ENCODE data around the gene ITPRID1. TPM values are rescaled to one million over a fixed set of nuclear protein-coding genes. Genes with fewer than 3 reads are reported as not detected.

Gene ITPRID1
- total and polyA plus RNA-seq, 2 of the 8 experiments (the other 6 are each of a cell fraction or from before 2014, with no cell fraction given), result 0.09 to 0.47 TPM

GRCh38 chr7:31550432-31550831 lies 36.5 kb downstream of the ITPRID1 start:
- no peak overlapping the region for H3K9ac ChIP-seq (replicated peaks in 1 of 4; ENCODE audit: extremely low read depth in 1 of 4, low read depth in 3 of 4, low read length in 3 of 4)
- ChIA-PET CTCF (ENCODE audit: partially characterized antibody) (interaction anchor here (1.7 to 2.9 kb wide), 2 partner anchors 9 to 177 kb away, joined by 4 to 8 read pairs; no protein-coding TSS in a partner anchor), POLR2A (ENCODE audit: partially characterized antibody) (no interaction called here)
- no peak overlapping the region for H3K4ac ChIP-seq (replicated peaks; ENCODE audit: insufficient read length, low read depth, low read length)
- H3K4me3 ChIP-seq (ENCODE audit: extremely low read depth in 1 of 4, insufficient read depth in 2 of 4, low read depth in 3 of 4, low read length in 4 of 4), result no peak overlapping the region
- no peaks in the 10 kb centered on the region for H3K79me1 ChIP-seq (ENCODE audit: low read depth, low read length)
- H4K5ac ChIP-seq (ENCODE audit: insufficient read length, low read depth, low read length), result no peak overlapping the region
- H4K20me1 ChIP-seq (replicated peaks in 1 of 2; ENCODE audit: control insufficient read depth in 1 of 2, insufficient read depth in 2 of 2, low read length in 2 of 2), result no peaks in the 10 kb centered on the region
- H2BK120ac ChIP-seq (replicated peaks; ENCODE audit: low read depth, low read length), result no peak overlapping the region
- no peak overlapping the region for H3K14ac ChIP-seq (ENCODE audit: insufficient read length)
- H2BK12ac ChIP-seq (ENCODE audit: low read depth, low read length), result no peak overlapping the region
- no peak overlapping the region for H3K23ac ChIP-seq (ENCODE audit: insufficient read length)
- no peaks in the 10 kb centered on the region for H3K27me3 ChIP-seq (replicated peaks in 1 of 4; ENCODE audit: control insufficient read depth in 3 of 4, extremely low read depth in 1 of 4, insufficient read depth in 3 of 4, low read length in 3 of 4)
- H4K8ac ChIP-seq (ENCODE audit: extremely low read depth, insufficient read depth, low read length), result no peak overlapping the region
- H2BK15ac ChIP-seq (ENCODE audit: low read length), result no peak overlapping the region
- no peaks in the 10 kb centered on the region for H3K23me2 ChIP-seq (ENCODE audit: low read depth, low read length)
- no peak for DNase-seq (ENCODE audit: low read depth in 1 of 2, low spot score in 2 of 2)
- no peaks in the 10 kb centered on the region for H3K36me3 ChIP-seq (ENCODE audit: control insufficient read depth in 2 of 4, insufficient read depth in 4 of 4, low read length in 3 of 4)
- no peak overlapping the region for H2BK5ac ChIP-seq (ENCODE audit: low read depth, low read length)
- H2BK20ac ChIP-seq (ENCODE audit: low read length), result no peak overlapping the region
- FAIRE-seq, result no peak
- no peak overlapping the region for H3K56ac ChIP-seq (replicated peaks; ENCODE audit: insufficient read length, low read depth, low read length)
- H3K4me2 ChIP-seq (ENCODE audit: insufficient read depth in 1 of 2, low read depth in 2 of 2, low read length in 2 of 2), result no peak overlapping the region
- H2AK5ac ChIP-seq (ENCODE audit: low read depth, low read length), result no peak overlapping the region
- H3K27ac ChIP-seq (ENCODE audit: low read depth, low read length), result no peak overlapping the region
- no peak overlapping the region for H4K91ac ChIP-seq (replicated peaks; ENCODE audit: insufficient read length, low read length)
- H3K9me3 ChIP-seq (ENCODE audit: insufficient read depth in 2 of 2, low read depth in 1 of 2, low read length in 1 of 2), result no peaks in the 10 kb centered on the region
- peaks cover 0 to 2% (median 0%) of the 10 kb centered on the region in 4 experiments; a peak in 2 of 7 replicates for H3K4me1 ChIP-seq (replicated peaks in 1 of 4; ENCODE audit: control insufficient read depth in 3 of 4, insufficient read depth in 4 of 4, low read length in 3 of 4)
- no peak overlapping the region for H3K18ac ChIP-seq (ENCODE audit: extremely low read depth, low read length)
- H2AFZ ChIP-seq (ENCODE audit: low read length), result peak overlapping the region; percentile 43; the same call in 1 of the 2 replicates
- H3K79me2 ChIP-seq (ENCODE audit: control insufficient read depth in 1 of 2, insufficient read depth in 2 of 2, low read length in 2 of 2), result no peaks in the 10 kb centered on the region
- WGBS, 2 experiments (ENCODE audit: extremely low coverage in 1 of 2, insufficient coverage in 1 of 2, insufficient read length in 1 of 2, insufficient replicate concordance in 2 of 2, low coverage in 1 of 2, low lambda C conversion rate in 2 of 2, missing lambda C conversion rate in 1 of 2), result 100% methylated on average over 1 of the region's 1 CpG; no CpG with 5 or more reads in 1 of the 2 experiments
- no peak for TF ChIP-seq SIN3A (conservative IDR thresholded peaks at IDR 0.05 in 1 of 2, IDR thresholded peaks at IDR 0.05 in 1 of 2; ENCODE audit: low read depth in 1 of 2, low read length in 2 of 2)
- no peak for TF ChIP-seq HDAC6 (IDR thresholded peaks at IDR 0.05; ENCODE audit: low read depth, low read length)
- no peak for TF ChIP-seq SAP30 (IDR thresholded peaks at IDR 0.05; ENCODE audit: insufficient read depth, insufficient replicate concordance, low read length)
- TF ChIP-seq CREB1 (IDR thresholded peaks at IDR 0.05), result no peak
- TF ChIP-seq BRCA1 (IDR thresholded peaks at IDR 0.05; ENCODE audit: low read depth, low read length), result no peak
- TF ChIP-seq, protein P1, sequence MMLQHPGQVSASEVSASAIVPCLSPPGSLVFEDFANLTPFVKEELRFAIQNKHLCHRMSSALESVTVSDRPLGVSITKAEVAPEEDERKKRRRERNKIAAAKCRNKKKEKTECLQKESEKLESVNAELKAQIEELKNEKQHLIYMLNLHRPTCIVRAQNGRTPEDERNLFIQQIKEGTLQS (IDR thresholded peaks at IDR 0.05; ENCODE audit: insufficient read depth, low read depth, low read length), result no peak
- TF ChIP-seq GABPA (IDR thresholded peaks at IDR 0.05; ENCODE audit: borderline replicate concordance, insufficient read depth, low read length), result no peak
- TF ChIP-seq MAFK (IDR thresholded peaks at IDR 0.05; ENCODE audit: low read depth, low read length), result no peak
- no peak for TF ChIP-seq POLR2A (IDR thresholded peaks at IDR 0.05; ENCODE audit: control extremely low read depth in 1 of 2, low read depth in 2 of 2, low read length in 2 of 2)
- TF ChIP-seq, protein P2, sequence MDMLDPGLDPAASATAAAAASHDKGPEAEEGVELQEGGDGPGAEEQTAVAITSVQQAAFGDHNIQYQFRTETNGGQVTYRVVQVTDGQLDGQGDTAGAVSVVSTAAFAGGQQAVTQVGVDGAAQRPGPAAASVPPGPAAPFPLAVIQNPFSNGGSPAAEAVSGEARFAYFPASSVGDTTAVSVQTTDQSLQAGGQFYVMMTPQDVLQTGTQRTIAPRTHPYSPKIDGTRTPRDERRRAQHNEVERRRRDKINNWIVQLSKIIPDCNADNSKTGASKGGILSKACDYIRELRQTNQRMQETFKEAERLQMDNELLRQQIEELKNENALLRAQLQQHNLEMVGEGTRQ (IDR thresholded peaks at IDR 0.05; ENCODE audit: low read length), result no peak
- TF ChIP-seq TEAD4 (IDR thresholded peaks at IDR 0.05; ENCODE audit: low read depth, low read length), result no peak
- TF ChIP-seq SP4 (IDR thresholded peaks at IDR 0.05; ENCODE audit: low read length), result no peak
- no peak for TF ChIP-seq POU5F1 (IDR thresholded peaks at IDR 0.05; ENCODE audit: low read depth, low read length)
- TF ChIP-seq BACH1 (IDR thresholded peaks at IDR 0.05; ENCODE audit: low read length), result no peak
